ENCODE data around the gene MCM5.
"Not testable (repeated sequence)": the region's sequence is repeated elsewhere in the genome, so short reads cannot be mapped to it uniquely, and the experiment has no call there.

Gene MCM5

GRCh38 chr22:35450824-35451569 is 51.1 kb downstream of the MCM5 start:
- DNase-seq (ENCODE audit: low read depth, low spot score): no peak

DNA sequence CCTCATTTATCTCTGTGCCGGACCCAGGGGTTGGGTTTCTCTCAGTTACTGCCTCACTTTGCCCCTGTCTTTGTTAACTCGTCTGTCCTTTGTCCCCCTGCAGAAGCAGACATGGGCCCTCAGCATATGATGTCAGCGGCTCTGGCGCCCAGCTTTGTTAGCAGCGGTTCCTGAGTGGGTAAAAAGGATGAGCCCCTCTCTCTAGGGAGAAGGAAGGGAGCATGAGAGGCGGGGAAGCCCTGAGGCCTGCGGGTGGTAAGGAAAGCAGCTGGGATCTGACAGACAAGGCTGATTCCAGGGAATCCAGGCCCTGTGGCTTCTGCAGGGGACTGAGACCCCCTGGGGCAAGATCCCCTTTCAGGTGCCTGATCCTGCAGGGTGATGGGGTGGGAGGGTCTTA is 51.7 kb downstream of the MCM5 start:
- DNase-seq (ENCODE audit: low read depth, low spot score): no peak

DNA sequence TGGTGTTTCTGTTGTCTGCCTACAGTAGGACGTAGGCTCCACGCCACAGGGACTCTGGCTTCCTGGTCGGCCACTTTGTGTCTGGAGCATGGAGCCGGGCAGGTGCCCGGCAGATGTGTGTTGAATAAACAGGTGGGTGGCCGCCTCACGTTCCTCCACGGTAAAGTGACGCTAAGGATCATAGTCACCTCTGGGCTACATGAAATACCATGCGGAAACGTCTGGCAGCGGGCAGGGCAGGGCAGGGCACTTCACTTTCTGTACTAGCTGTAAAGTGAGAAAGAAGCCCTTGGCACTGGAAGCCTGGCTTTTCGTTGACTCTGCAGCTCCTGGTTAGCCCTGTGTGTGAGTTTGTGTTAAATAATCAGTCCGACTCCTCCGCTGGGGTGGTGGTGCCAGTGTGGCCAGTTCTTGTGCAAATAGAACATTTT is 52.4 kb downstream of the MCM5 start:
- no peak for DNase-seq (ENCODE audit: low read depth, low spot score)

DNA sequence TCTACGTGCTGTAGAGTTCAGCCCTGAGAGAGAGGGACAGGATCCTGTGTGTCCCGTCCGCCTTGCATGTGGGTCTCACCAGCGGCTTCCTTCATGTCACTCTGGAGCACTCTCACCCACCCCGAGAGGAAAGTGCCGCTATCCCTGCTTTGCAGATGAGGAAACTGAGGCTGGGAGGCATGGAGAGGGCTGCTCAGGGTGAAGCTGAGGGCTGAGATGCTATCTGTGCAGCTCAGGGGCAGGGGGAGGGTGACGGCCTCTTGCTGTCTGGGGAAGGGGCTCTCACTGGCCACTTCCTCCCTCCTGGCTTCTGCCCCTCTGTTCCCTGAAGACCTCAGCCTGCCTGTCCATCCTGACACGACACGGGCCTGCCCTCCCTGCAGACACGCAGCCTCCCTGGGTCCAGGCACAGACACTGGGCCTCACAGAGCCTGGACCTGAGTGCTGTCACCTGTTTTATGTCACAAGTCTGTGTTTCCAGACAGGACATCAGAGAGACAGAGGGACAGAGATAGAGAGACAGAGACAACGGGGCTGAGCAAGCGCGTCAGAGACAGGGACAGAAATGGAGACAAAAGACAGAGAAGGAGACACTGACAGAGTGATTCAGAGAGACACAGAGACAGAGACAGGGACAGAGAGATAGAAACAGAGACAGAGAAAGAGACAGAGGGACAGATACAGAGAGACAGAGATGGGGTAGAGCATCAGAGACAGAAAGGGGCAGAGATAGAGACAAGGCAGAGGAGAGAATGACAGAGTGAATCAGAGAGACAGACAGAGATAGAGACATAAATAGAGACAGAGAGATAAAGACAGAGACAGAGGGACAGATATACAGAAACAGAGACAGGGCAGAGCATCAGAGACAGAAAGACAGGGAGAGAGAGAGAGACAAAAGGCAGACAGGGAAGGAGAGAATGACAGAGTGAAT is 53.1 kb downstream of the MCM5 start:
- no peak for DNase-seq (ENCODE audit: low read depth, low spot score)

DNA sequence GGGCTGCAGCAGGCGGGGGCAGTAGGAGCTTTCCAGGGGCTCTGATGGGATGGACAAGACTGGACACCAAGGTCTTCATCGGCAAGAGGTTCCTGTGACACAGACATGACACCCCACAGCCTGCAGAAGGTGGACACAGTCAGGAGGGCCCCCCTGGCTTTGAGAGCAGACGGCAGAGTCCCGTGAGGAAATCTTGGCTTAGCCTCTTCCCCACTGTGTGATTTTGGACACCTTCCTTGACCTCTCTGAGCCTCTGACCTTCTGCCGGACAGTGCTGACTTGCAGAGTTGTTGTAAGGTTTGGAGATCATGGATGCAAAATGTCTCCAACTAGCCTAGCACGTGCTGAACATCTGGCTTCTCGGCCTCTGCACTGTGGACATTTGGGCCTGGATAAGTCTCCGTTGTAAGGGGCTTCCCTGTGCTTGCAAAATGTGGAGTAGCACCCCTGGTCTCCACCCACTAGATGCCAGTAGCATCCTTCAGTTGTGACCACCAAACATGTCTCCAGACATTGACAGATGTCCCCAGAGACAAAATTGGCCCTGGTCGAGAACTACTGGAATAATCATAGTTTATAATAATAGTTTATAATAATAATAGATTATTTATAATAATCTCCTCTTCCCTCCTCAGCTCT is 54.6 kb downstream of the MCM5 start:
- no peak for DNase-seq (ENCODE audit: low read depth, low spot score)

DNA sequence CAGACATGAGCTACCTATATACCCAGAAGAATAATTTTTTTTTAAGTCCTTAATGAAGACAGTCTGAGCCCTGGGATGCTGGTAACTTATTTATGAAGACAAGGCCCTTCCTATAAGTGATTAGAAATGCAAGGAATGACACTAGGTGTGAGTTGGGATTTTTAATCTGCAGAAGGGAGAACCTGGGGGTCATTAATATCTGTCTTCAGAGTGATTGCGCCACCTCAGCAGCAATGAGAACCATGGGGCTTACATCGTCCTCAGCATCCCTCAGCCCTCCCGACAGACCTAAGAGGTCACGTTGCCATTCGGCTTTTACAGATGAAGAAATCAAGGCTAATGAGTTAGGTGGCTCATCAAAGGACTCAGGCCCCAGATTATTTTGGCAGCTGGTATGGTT is 55.6 kb downstream of the MCM5 start:
- no peak for DNase-seq (ENCODE audit: low read depth, low spot score)

GRCh38 chr22:35456757-35457156 is 56.8 kb downstream of the MCM5 start:
- no peak for DNase-seq (ENCODE audit: low read depth, low spot score)

DNA sequence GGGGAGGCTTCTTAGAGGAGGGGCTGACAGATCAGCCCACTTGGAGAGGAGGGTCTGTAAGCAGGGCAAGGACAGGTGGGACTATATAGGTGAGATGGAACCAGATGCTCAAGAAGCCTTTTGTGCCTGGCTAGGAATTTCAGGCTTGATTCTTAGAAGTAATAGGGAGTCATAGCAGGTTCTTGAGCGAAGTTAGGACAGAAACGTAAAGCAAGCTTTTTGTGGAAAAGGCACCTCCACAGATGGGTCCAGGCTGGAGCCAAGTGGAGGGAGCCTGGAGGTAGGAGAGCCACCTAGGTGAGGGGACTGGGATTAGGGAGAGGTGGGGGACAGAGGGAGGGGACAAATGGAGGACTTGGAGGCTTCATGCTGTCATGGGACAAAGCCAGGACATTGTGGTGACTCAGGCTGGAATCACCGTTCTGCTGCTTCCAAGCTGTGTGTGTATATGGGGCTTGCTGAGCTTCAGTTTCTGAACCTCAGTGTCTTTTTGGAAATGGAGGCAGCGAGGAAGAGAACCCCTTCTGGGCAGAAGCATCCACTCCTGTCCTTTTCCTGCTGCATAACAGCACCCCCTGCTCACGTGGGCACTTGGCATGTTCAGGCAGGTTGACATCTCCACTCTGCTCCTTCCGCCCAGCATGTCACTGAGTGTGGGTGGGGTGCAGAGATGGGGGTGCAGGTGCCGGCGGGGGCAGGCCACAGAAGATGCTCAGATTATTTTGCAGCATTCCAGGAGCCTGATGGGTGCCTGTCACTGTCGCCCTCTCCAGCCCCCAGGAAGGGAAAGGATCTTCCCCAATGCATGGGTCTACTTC is 58.0 kb downstream of the MCM5 start:
- no peak for DNase-seq (ENCODE audit: low read depth, low spot score)

- DNase-seq (ENCODE audit: low read depth, low spot score): no peak
These were observed 58.8 kb downstream of the MCM5 start for GRCh38 chr22:35458547-35459422.

GRCh38 chr22:35459423-35459894 is 59.5 kb downstream of the MCM5 start:
- DNase-seq (ENCODE audit: low read depth, low spot score): no peak

DNA sequence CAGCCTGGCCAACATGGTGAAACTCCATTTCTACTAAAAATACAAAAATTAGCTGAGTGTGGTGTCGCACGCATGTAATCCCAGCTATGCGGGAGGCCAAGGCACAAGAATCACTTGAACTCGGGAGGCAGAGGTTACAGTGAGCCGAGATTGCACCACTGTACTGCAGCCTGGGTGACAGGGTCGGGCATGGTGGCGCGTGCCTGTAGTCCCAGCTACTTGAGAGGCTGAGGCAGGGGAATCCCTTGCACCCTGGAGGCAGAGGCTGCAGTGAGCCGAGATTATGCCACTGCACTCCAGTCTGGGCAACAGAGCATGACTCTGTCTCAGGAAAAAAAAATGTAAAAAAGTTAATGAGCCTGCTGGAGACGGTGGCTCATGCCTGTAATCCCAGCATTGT is 60.0 kb downstream of the MCM5 start:
- not testable (repeated sequence) for DNase-seq (ENCODE audit: low read depth, low spot score)

GRCh38 chr22:35460688-35461087 is 60.7 kb downstream of the MCM5 start:
- DNase-seq (ENCODE audit: low read depth, low spot score): no peak

- no peak for DNase-seq (ENCODE audit: low read depth, low spot score)
These were observed 62.7 kb downstream of the MCM5 start for GRCh38 chr22:35462498-35463230.

- no peak for DNase-seq (ENCODE audit: low read depth, low spot score)
These were observed 63.4 kb downstream of the MCM5 start for GRCh38 chr22:35463231-35463933.

- DNase-seq (ENCODE audit: low read depth, low spot score): no peak
These were observed 64.5 kb downstream of the MCM5 start for GRCh38 chr22:35464399-35464798.

DNA sequence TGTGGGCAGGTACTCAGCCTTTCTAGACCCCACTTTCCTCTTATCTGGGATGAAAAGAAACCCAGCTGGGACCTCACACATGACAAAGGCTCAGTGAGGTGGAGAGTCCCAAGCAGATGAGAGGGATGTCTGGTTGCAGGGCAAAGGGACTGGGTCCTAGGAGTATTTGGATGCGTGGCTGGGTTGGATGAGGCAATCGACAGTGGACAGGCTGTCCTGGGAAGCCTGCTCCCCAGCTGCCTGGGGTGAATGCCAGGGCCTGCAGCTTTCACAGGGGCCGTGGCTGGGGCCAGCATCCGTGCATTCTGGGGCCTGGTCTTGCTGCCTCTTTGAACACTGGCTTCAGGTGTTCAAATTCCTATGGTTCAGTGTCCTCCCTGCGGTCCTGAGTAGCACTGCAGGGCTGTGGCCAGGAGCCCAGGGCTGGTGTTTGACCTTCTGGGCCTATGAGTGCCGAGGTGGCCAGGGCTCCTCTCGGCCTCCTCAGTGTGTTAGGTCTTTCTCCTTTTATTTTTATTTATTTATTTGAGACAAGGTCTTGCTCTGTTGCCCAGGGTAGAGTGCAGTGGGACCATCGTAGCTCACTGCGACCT is 65.3 kb downstream of the MCM5 start:
- no peak for DNase-seq (ENCODE audit: low read depth, low spot score)

GRCh38 chr22:35467681-35468434 is 67.9 kb downstream of the MCM5 start:
- no peak for DNase-seq (ENCODE audit: low read depth, low spot score)

- no peak for DNase-seq (ENCODE audit: low read depth, low spot score)
These were observed 71.0 kb downstream of the MCM5 start for GRCh38 chr22:35470903-35471321.

Measured in activated CD4-positive, CD25-positive, alpha-beta regulatory T cell treated with anti-CD3 and anti-CD28 coated beads, Interleukin-2, amount 50 U/mL, for 16 hours (primary cell).